CD4-positive, alpha-beta T cell treated with Interleukin-10 for 1 hour (primary cell): ENCODE results near the gene CATSPER4.

Experiments used
- DNase-seq: peaks from one replicate; pipeline ENCODE4 v3.0.0-alpha.2; 2020

Gene CATSPER4

GRCh38 chr1:26164861-26165842 lies 25.2 kb upstream of the CATSPER4 start:
- no peak for DNase-seq

GRCh38 chr1:26166719-26167281 lies 23.6 kb upstream of the CATSPER4 start:
- no peak for DNase-seq

GRCh38 chr1:26168410-26169197 lies 21.8 kb upstream of the CATSPER4 start, which contains the start of gene C1orf232:
Gene C1orf232 (minus strand): TSS chr1:26168963. CDS start chr1:26168499, 464 bp downstream.
- DNase-seq = no peak

- DNase-seq = no peak
Measured at GRCh38 chr1:26169198-26169554, 21.2 kb upstream of the CATSPER4 start.

GRCh38 chr1:26169669-26170471 lies 20.5 kb upstream of the CATSPER4 start, which contains the start of gene ZNF593:
Gene ZNF593 (plus strand): TSS chr1:26169908. CDS start chr1:26169984, 76 bp downstream.
- peak; percentile 91 for DNase-seq

GRCh38 chr1:26170472-26170821 lies 20.0 kb upstream of the CATSPER4 start:
- DNase-seq = no peak

- DNase-seq = no peak
Measured at GRCh38 chr1:26171084-26172072, 19.0 kb upstream of the CATSPER4 start, which contains the start of gene ZNF593OS. Gene ZNF593OS (minus strand): TSS chr1:26171832. CDS start chr1:26171661, 171 bp downstream.

- DNase-seq = no peak
Measured at GRCh38 chr1:26175346-26175745, 15.1 kb upstream of the CATSPER4 start.

GRCh38 chr1:26177182-26177684 lies 13.2 kb upstream of the CATSPER4 start, which contains the start of gene CNKSR1:
Gene CNKSR1 (plus strand): TSS chr1:26177491. CDS start chr1:26177548, 57 bp downstream.
- DNase-seq = no peak

GRCh38 chr1:26180010-26180506 lies 10.3 kb upstream of the CATSPER4 start:
- DNase-seq = no peak

GRCh38 chr1:26181586-26182382 lies 8.6 kb upstream of the CATSPER4 start:
- no peak for DNase-seq

GRCh38 chr1:26182383-26182696 lies 8.1 kb upstream of the CATSPER4 start:
- DNase-seq = no peak

GRCh38 chr1:26184086-26184485 lies 6.3 kb upstream of the CATSPER4 start:
- DNase-seq = no peak

- DNase-seq = no peak
Measured at GRCh38 chr1:26184883-26185282, 5.5 kb upstream of the CATSPER4 start.

- no peak for DNase-seq
Measured at GRCh38 chr1:26187882-26188281, 2.5 kb upstream of the CATSPER4 start.

GRCh38 chr1:26188477-26188876 lies 1.9 kb upstream of the CATSPER4 start:
- DNase-seq = no peak

- DNase-seq = no peak
Measured at GRCh38 chr1:26189331-26189730, 1.1 kb upstream of the CATSPER4 start.

GRCh38 chr1:26189751-26190275 lies 589 bp upstream of the CATSPER4 start:
- no peak for DNase-seq

- peak; percentile 7 for DNase-seq
Measured at GRCh38 chr1:26191739-26192138, 1.3 kb downstream of the CATSPER4 start.

- DNase-seq = no peak
Measured at GRCh38 chr1:26195805-26196204, 5.4 kb downstream of the CATSPER4 start.
